ENCODE data around the gene ANKRD55.

DNA sequence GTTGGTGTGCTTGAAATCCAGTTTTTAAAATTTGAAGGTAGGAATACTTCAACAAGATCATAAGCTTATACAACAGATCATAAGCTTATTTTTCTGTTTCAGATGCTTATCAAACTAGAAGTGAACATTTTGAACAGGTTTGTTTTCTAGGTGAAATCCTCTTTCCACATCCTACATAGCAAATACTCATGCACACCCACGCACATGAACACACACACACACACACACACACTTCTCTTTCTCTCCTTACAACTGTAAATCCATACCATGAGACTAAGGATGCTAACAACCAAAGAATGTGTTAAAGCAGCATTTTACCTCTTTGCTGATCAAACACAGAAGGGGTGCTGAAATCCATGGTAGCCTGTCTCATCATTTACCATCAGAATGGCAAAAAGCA lies 592 bp downstream of the ANKRD55 start:
- TF ChIP-seq EP300 (IDR thresholded peaks at IDR 0.05) (no peak), POLR2A (IDR thresholded peaks at IDR 0.05) (no peak)
- TF ChIP-seq, protein P1, sequence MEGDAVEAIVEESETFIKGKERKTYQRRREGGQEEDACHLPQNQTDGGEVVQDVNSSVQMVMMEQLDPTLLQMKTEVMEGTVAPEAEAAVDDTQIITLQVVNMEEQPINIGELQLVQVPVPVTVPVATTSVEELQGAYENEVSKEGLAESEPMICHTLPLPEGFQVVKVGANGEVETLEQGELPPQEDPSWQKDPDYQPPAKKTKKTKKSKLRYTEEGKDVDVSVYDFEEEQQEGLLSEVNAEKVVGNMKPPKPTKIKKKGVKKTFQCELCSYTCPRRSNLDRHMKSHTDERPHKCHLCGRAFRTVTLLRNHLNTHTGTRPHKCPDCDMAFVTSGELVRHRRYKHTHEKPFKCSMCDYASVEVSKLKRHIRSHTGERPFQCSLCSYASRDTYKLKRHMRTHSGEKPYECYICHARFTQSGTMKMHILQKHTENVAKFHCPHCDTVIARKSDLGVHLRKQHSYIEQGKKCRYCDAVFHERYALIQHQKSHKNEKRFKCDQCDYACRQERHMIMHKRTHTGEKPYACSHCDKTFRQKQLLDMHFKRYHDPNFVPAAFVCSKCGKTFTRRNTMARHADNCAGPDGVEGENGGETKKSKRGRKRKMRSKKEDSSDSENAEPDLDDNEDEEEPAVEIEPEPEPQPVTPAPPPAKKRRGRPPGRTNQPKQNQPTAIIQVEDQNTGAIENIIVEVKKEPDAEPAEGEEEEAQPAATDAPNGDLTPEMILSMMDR (IDR thresholded peaks at IDR 0.05): no peak
